ENCODE data around the gene TSR3.

- TF ChIP-seq POLR2AphosphoS5 (IDR thresholded peaks at IDR 0.05; ENCODE audit: insufficient read depth in 1 of 2, low read depth in 1 of 2) (no peak), CTCF (IDR thresholded peaks at IDR 0.05) (no peak)
Observed at GRCh38 chr16:1337486-1337885, 14.2 kb downstream of the TSR3 start.
